Type B pancreatic cell (in vitro differentiated cells): Measurements from ENCODE around the gene POU3F2. TPM values are rescaled to one million over a fixed set of nuclear protein-coding genes. Genes with fewer than 3 reads are reported as not detected.

Experiments used
- DNase-seq: peaks from one replicate; pipeline ENCODE4 v3.0.0; 2021; ENCODE audit warnings: mixed read lengths; ENCODE audit not compliant: unreplicated experiment; ENCODE audit errors: extremely low spot score
- H3K27ac Mint-ChIP-seq: 2 replicates; pipeline ENCODE4 v1.8.0; 2021; ENCODE audit warnings: mild to moderate bottlenecking, mixed read lengths
- H3K27me3 Mint-ChIP-seq: 2 replicates; pipeline ENCODE4 v1.8.0; 2021; ENCODE audit warnings: mixed read lengths
- H3K36me3 Mint-ChIP-seq: 2 replicates; pipeline ENCODE4 v1.8.0; 2021; ENCODE audit warnings: mixed read lengths
- H3K4me1 Mint-ChIP-seq: one replicate; pipeline ENCODE4 v1.8.0; 2021; ENCODE audit warnings: mixed read lengths; ENCODE audit not compliant: unreplicated experiment
- H3K4me3 Mint-ChIP-seq: 2 replicates; pipeline ENCODE4 v1.8.0; 2021; ENCODE audit warnings: mild to moderate bottlenecking, mixed read lengths
- H3K9me3 Mint-ChIP-seq: 2 replicates; pipeline ENCODE4 v1.8.0; 2021; ENCODE audit warnings: mixed read lengths
- CTCF ChIP-seq: fragments of 200-600 bp; sonication (generic); conservative IDR thresholded peaks from 2 replicates; pipeline ENCODE4 v1.5.0; 2021; ENCODE audit warnings: antibody characterized with exemption, mild to moderate bottlenecking
- total RNA-seq: library from RNA; stranded (reverse); gene quantifications from 2 replicates; pipeline ENCODE4 v1.2.1, GENCODE V29; 2021; ENCODE audit warnings: low replicate concordance

POU3F2 gene
- total RNA-seq, 1 donor from 2014 or later: 2.1 TPM

DNA sequence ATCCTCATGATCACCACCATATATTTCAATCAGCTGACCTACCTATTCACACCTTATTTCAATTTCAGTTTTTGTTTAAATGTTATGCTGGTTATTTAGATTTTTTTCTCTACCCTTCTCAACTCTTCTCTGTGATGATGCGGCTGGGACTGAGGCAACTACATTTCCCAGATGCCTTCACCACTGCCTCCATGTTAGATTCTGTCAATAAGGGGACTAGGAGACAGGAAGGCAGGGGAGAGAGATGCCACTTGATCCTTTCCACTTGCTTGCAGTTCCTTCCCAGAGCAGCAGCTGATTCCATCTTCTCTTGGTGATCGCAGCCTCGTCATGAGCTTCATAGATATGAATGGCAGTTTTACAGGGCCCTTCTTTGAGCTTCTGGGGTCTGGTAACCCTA, 33.5 kb upstream of the POU3F2 start:
- Mint-ChIP-seq H3K9me3 (no peaks in the 10 kb centered on the region), H3K36me3 (no peaks in the 10 kb centered on the region), H3K4me3 (no peak overlapping the region), H3K27me3 (peaks cover 11% of the 10 kb centered on the region), H3K27ac (no peak overlapping the region), H3K4me1 (no peaks in the 10 kb centered on the region)
- no peak for TF ChIP-seq CTCF
- no peak for DNase-seq

- no peak overlapping the region for H3K27ac Mint-ChIP-seq
- no peak overlapping the region for H3K4me3 Mint-ChIP-seq
- no peaks in the 10 kb centered on the region for H3K4me1 Mint-ChIP-seq
- H3K36me3 Mint-ChIP-seq: no peaks in the 10 kb centered on the region
- peaks cover 6% of the 10 kb centered on the region for H3K27me3 Mint-ChIP-seq
- no peaks in the 10 kb centered on the region for H3K9me3 Mint-ChIP-seq
- no peak for TF ChIP-seq CTCF
- DNase-seq: no peak
Measured at GRCh38 chr6:98808541-98809210, 25.7 kb upstream of the POU3F2 start.

GRCh38 chr6:98812220-98812619, 22.2 kb upstream of the POU3F2 start:
- TF ChIP-seq CTCF: no peak
- no peak for DNase-seq
- Mint-ChIP-seq H3K36me3 (no peaks in the 10 kb centered on the region), H3K9me3 (no peaks in the 10 kb centered on the region), H3K4me1 (no peaks in the 10 kb centered on the region), H3K27ac (no peak overlapping the region), H3K4me3 (no peak overlapping the region), H3K27me3 (peaks cover under 1% of the 10 kb centered on the region)

DNA sequence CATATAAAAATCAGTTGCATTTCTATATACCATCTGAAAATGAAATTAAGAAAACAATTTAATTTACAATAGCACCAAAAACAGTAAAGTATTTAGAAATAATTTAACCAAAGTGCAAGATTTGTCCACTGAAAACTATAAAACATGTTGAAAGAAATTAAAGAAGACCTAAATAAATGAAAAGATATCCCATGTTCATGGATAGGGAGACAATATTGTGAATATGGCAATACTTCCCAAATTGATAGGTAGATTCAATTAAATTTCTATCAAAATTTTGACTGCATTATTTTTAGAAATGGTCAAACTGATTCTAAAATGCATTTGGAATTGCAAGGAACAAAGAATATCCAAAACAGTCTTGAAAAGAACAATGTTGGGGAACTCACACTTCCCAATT, 17.6 kb upstream of the POU3F2 start:
- H3K4me3 Mint-ChIP-seq: no peak overlapping the region
- no peak overlapping the region for H3K27ac Mint-ChIP-seq
- H3K9me3 Mint-ChIP-seq: no peaks in the 10 kb centered on the region
- H3K4me1 Mint-ChIP-seq: no peaks in the 10 kb centered on the region
- DNase-seq: no peak
- no peak for TF ChIP-seq CTCF
- peaks cover 41% of the 10 kb centered on the region for H3K27me3 Mint-ChIP-seq
- no peaks in the 10 kb centered on the region for H3K36me3 Mint-ChIP-seq

DNA sequence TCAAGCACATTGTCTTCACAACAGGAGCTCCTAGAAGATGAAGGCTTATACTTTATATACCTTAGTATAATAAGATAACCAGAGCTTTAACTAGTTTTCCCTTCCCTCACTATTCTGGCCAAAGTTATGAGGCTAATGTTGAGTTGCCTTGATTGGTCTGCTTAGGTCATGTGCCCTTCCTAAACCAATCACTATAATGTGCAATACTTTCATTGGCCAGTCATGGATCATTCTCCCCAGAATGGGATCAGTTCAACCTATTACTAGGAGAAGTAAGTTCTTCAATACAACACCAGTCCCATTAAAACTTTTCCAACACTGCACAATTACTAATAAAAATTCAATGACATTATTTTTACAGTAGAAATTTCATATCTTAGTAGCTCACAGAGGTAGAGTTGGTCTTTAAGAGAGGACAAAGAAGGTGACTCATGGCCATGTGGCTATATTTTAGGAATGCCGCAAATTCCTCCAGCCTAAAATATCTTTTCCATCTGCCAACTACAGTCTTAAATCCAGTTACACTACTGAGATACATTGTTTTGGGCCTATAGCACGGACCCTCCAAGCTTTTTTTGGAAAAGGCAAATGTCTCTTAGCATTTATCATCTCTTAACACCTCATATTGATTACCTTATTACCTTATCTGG, 12.5 kb upstream of the POU3F2 start:
- H3K27ac Mint-ChIP-seq: no peak overlapping the region
- H3K4me1 Mint-ChIP-seq: peaks cover 16% of the 10 kb centered on the region
- H3K4me3 Mint-ChIP-seq: no peak overlapping the region
- H3K9me3 Mint-ChIP-seq: no peaks in the 10 kb centered on the region
- H3K27me3 Mint-ChIP-seq: peaks cover 92% of the 10 kb centered on the region
- no peak for DNase-seq
- no peaks in the 10 kb centered on the region for H3K36me3 Mint-ChIP-seq
- no peak for TF ChIP-seq CTCF
